Hepatocyte (in vitro differentiated cells): Measurements from ENCODE around the gene TMEM45A.

Source experiments
- CTCF ChIP-seq: fragments of 200-600 bp; sonication (generic); IDR thresholded peaks from 2 replicates; pipeline ENCODE4 v1.5.1; 2016; ENCODE audit warnings: antibody characterized with exemption, mild to moderate bottlenecking; ENCODE audit not compliant: poor library complexity
- EZH2 ChIP-seq: fragments of 200-600 bp; sonication (generic); IDR thresholded peaks from 2 replicates; pipeline ENCODE4 v1.6.1; 2016; ENCODE audit warnings: antibody characterized with exemption, mild to moderate bottlenecking, borderline replicate concordance
- EZH2phosphoT487 ChIP-seq: fragments of 200-600 bp; sonication (generic); IDR thresholded peaks from one replicate; pipeline ENCODE4 v1.6.1; 2018; ENCODE audit warnings: antibody characterized with exemption, mild to moderate bottlenecking, low read depth, moderate library complexity; ENCODE audit not compliant: unreplicated experiment, severe bottlenecking

GRCh38 chr3:100574536-100574935, 82.1 kb downstream of the TMEM45A start:
- no peak for TF ChIP-seq CTCF
- TF ChIP-seq EZH2 = no peak
- no peak for TF ChIP-seq EZH2phosphoT487
